ENCODE results near the gene EPAS1. TPM values are rescaled to one million over a fixed set of nuclear protein-coding genes. Genes with fewer than 3 reads are reported as not detected.

The EPAS1 gene
- total and polyA plus RNA-seq, 2 of the 13 experiments (the other 11 are each of a cell fraction or from before 2014, with no cell fraction given): 47.1 to 182 TPM

DNA sequence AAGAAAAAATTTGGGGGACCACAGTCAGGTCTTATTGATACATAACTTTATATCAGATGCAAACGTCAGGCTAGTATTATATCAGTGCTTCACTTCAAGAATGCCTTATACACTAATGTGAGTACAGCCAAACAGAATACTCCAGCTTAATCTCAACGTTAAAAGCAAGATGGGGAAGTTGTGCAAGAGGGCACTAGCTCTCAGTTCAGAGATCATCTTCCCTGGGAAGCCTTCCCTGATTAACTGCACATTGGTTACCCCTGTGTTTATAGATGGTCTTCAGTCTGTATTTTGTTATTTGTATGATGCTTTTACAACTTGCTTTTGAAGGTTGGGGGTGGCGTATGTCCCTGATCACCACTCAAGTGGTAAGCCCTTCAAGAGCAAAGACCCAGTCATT is 11.4 kb downstream of the EPAS1 start (continued):
- TF ChIP-seq ZFP37 (CRISPR knock-in tag; IDR thresholded peaks at IDR 0.05; ENCODE audit: borderline replicate concordance) (no peak), FIP1L1 (IDR thresholded peaks at IDR 0.05; ENCODE audit: borderline replicate concordance, insufficient read depth, low read depth, low read length) (no peak), ZNF232 (CRISPR knock-in tag; IDR thresholded peaks at IDR 0.05; ENCODE audit: borderline replicate concordance) (no peak), BRF2 (CRISPR knock-in tag; IDR thresholded peaks at IDR 0.05) (no peak), NFIC (IDR thresholded peaks at IDR 0.05; ENCODE audit: low read length) (0 out of 2 replicates have a peak, but pooled peaks have one; percentile 45), FOXK1 (CRISPR knock-in tag; IDR thresholded peaks at IDR 0.05; ENCODE audit: borderline replicate concordance, low read depth) (0 out of 2 replicates have a peak, but pooled peaks have one; percentile 47), E2F1 (CRISPR knock-in tag; IDR thresholded peaks at IDR 0.05) (no peak), SMAD9 (CRISPR knock-in tag; IDR thresholded peaks at IDR 0.05) (no peak), ZIK1 (CRISPR knock-in tag; IDR thresholded peaks at IDR 0.05; ENCODE audit: borderline replicate concordance, low read depth) (no peak), HMG20B (CRISPR knock-in tag; conservative IDR thresholded peaks at IDR 0.05) (0 out of 2 replicates have a peak, but pooled peaks have one; percentile 38), ZNF44 (CRISPR knock-in tag; IDR thresholded peaks at IDR 0.05) (no peak), ZNF367 (CRISPR knock-in tag; IDR thresholded peaks at IDR 0.05; ENCODE audit: borderline replicate concordance) (no peak), ZBTB7B (CRISPR knock-in tag; IDR thresholded peaks at IDR 0.05) (peak; percentile 76), KAT7 (CRISPR knock-in tag; IDR thresholded peaks at IDR 0.05; ENCODE audit: borderline replicate concordance) (peak; percentile 58; the same call in 1 of the 2 replicates), KDM6A (CRISPR knock-in tag; IDR thresholded peaks at IDR 0.05; ENCODE audit: low read depth) (0 out of 2 replicates have a peak, but pooled peaks have one; percentile 56), BORCS8-MEF2B (CRISPR knock-in tag; IDR thresholded peaks at IDR 0.05) (no peak), SIN3B (IDR thresholded peaks at IDR 0.05; ENCODE audit: low read length) (no peak), TEF (CRISPR knock-in tag; IDR thresholded peaks at IDR 0.05) (no peak)
- TF ChIP-seq, protein P1, sequence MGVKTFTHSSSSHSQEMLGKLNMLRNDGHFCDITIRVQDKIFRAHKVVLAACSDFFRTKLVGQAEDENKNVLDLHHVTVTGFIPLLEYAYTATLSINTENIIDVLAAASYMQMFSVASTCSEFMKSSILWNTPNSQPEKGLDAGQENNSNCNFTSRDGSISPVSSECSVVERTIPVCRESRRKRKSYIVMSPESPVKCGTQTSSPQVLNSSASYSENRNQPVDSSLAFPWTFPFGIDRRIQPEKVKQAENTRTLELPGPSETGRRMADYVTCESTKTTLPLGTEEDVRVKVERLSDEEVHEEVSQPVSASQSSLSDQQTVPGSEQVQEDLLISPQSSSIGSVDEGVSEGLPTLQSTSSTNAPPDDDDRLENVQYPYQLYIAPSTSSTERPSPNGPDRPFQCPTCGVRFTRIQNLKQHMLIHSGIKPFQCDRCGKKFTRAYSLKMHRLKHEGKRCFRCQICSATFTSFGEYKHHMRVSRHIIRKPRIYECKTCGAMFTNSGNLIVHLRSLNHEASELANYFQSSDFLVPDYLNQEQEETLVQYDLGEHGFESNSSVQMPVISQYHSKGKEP (CRISPR knock-in tag; IDR thresholded peaks at IDR 0.05): no peak
- TF ChIP-seq, protein P2, sequence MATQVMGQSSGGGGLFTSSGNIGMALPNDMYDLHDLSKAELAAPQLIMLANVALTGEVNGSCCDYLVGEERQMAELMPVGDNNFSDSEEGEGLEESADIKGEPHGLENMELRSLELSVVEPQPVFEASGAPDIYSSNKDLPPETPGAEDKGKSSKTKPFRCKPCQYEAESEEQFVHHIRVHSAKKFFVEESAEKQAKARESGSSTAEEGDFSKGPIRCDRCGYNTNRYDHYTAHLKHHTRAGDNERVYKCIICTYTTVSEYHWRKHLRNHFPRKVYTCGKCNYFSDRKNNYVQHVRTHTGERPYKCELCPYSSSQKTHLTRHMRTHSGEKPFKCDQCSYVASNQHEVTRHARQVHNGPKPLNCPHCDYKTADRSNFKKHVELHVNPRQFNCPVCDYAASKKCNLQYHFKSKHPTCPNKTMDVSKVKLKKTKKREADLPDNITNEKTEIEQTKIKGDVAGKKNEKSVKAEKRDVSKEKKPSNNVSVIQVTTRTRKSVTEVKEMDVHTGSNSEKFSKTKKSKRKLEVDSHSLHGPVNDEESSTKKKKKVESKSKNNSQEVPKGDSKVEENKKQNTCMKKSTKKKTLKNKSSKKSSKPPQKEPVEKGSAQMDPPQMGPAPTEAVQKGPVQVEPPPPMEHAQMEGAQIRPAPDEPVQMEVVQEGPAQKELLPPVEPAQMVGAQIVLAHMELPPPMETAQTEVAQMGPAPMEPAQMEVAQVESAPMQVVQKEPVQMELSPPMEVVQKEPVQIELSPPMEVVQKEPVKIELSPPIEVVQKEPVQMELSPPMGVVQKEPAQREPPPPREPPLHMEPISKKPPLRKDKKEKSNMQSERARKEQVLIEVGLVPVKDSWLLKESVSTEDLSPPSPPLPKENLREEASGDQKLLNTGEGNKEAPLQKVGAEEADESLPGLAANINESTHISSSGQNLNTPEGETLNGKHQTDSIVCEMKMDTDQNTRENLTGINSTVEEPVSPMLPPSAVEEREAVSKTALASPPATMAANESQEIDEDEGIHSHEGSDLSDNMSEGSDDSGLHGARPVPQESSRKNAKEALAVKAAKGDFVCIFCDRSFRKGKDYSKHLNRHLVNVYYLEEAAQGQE (IDR thresholded peaks at IDR 0.05; ENCODE audit: borderline replicate concordance in 1 of 2, low read depth in 1 of 2, low read length in 2 of 2): no peak
- TF ChIP-seq, protein P3, sequence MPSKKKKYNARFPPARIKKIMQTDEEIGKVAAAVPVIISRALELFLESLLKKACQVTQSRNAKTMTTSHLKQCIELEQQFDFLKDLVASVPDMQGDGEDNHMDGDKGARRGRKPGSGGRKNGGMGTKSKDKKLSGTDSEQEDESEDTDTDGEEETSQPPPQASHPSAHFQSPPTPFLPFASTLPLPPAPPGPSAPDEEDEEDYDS (CRISPR knock-in tag; IDR thresholded peaks at IDR 0.05): peak; percentile 40; the same call in 1 of the 2 replicates
